GM19455 (cell line): Measurements from ENCODE around the gene DNAH5.

Experiments
- ATAC-seq: cut with Tn5 transposase; IDR thresholded peaks from one replicate; pipeline ENCODE4 v1.9.1; 2021; ENCODE audit not compliant: unreplicated experiment

The DNAH5 gene

GRCh38 chr5:13708906-13709305 lies 235.6 kb downstream of the DNAH5 start:
- no peak for ATAC-seq

- no peak for ATAC-seq
Observed at GRCh38 chr5:13708432-13708831, 236.1 kb downstream of the DNAH5 start.

- ATAC-seq, result no peak
Observed at GRCh38 chr5:13704396-13704795, 240.1 kb downstream of the DNAH5 start.

GRCh38 chr5:13700626-13701025 lies 243.9 kb downstream of the DNAH5 start:
- no peak for ATAC-seq

- ATAC-seq, result no peak
Observed at GRCh38 chr5:13698885-13699284, 245.6 kb downstream of the DNAH5 start.

GRCh38 chr5:13695076-13695712 lies 249.3 kb downstream of the DNAH5 start:
- no peak for ATAC-seq

- no peak for ATAC-seq
Observed at GRCh38 chr5:13692172-13692571, 252.3 kb downstream of the DNAH5 start.

- no peak for ATAC-seq
Observed at GRCh38 chr5:13676531-13676930, 268.0 kb downstream of the DNAH5 start.

GRCh38 chr5:13674391-13674790 lies 270.1 kb downstream of the DNAH5 start:
- ATAC-seq, result no peak

GRCh38 chr5:13673511-13673910 lies 271.0 kb downstream of the DNAH5 start:
- ATAC-seq, result no peak

- ATAC-seq, result no peak
Observed at GRCh38 chr5:13664377-13664776, 280.1 kb downstream of the DNAH5 start.

- ATAC-seq, result no peak
Observed at GRCh38 chr5:13662626-13663025, 281.9 kb downstream of the DNAH5 start.

GRCh38 chr5:13661272-13661671 lies 283.2 kb downstream of the DNAH5 start:
- no peak for ATAC-seq

- ATAC-seq, result no peak
Observed at GRCh38 chr5:13660072-13660471, 284.4 kb downstream of the DNAH5 start.

GRCh38 chr5:13659391-13659790 lies 285.1 kb downstream of the DNAH5 start:
- ATAC-seq, result no peak

GRCh38 chr5:13658761-13659160 lies 285.7 kb downstream of the DNAH5 start:
- ATAC-seq, result no peak

GRCh38 chr5:13658152-13658551 lies 286.3 kb downstream of the DNAH5 start:
- ATAC-seq, result no peak

GRCh38 chr5:13653709-13654108 lies 290.8 kb downstream of the DNAH5 start:
- no peak for ATAC-seq

- no peak for ATAC-seq
Observed at GRCh38 chr5:13649656-13650055, 294.8 kb downstream of the DNAH5 start.

- no peak for ATAC-seq
Observed at GRCh38 chr5:13648822-13649221, 295.7 kb downstream of the DNAH5 start.

- ATAC-seq, result no peak
Observed at GRCh38 chr5:13643734-13644133, 300.8 kb downstream of the DNAH5 start.

- no peak for ATAC-seq
Observed at GRCh38 chr5:13643196-13643595, 301.3 kb downstream of the DNAH5 start.
